SK-N-MC (cell line): ENCODE data around the gene BCAS1.
A peak's percentile ranks its signal among the peaks of the same experiment; 100 is the strongest.

Experiments used
- DNase-seq: peaks from one replicate; pipeline ENCODE4 v3.0.0-alpha.2; 2011; ENCODE audit warnings: low read depth, low spot score
- H3K27ac ChIP-seq: fragments of 200-600 bp; sonication (generic); 2 replicates; pipeline ENCODE4 v1.5.1; 2016; ENCODE audit warnings: mixed run types
- H3K36me3 ChIP-seq: fragments of 200-600 bp; sonication (generic); 2 replicates; pipeline ENCODE4 v1.6.1; 2017; ENCODE audit warnings: antibody characterized with exemption, low read length, mixed read lengths; ENCODE audit not compliant: insufficient read depth
- H3K4me3 ChIP-seq: fragments of 200-600 bp; sonication (generic); 2 replicates; pipeline ENCODE4 v1.5.1; 2016
- H3K9ac ChIP-seq: fragments of 200-600 bp; sonication (generic); 2 replicates; pipeline ENCODE4 v1.8.0; 2017; ENCODE audit warnings: mixed run types, mixed read lengths; ENCODE audit not compliant: insufficient read length
- H3K9me3 ChIP-seq: fragments of 200-600 bp; sonication (generic); 2 replicates; pipeline ENCODE4 v1.6.1; 2017; ENCODE audit warnings: low read depth, mild to moderate bottlenecking, antibody characterized with exemption, low read length, moderate library complexity, mixed read lengths
- EZH2 ChIP-seq: fragments of 200-600 bp; sonication (generic); IDR thresholded peaks from one replicate; pipeline ENCODE4 v1.6.1; 2017; ENCODE audit warnings: antibody characterized with exemption
- FOXP2 ChIP-seq: optimal IDR thresholded peaks from 2 replicates; pipeline ENCODE3; 2011; ENCODE audit warnings: mild to moderate bottlenecking, moderate library complexity; ENCODE audit not compliant: insufficient read depth; ENCODE audit errors: extremely low read length, control extremely low read depth
- POLR2AphosphoS5 ChIP-seq: IDR thresholded peaks from 2 replicates; pipeline ENCODE4 v1.6.1; 2012; ENCODE audit warnings: mild to moderate bottlenecking, low read depth, low read length, borderline replicate concordance

BCAS1 gene

DNA sequence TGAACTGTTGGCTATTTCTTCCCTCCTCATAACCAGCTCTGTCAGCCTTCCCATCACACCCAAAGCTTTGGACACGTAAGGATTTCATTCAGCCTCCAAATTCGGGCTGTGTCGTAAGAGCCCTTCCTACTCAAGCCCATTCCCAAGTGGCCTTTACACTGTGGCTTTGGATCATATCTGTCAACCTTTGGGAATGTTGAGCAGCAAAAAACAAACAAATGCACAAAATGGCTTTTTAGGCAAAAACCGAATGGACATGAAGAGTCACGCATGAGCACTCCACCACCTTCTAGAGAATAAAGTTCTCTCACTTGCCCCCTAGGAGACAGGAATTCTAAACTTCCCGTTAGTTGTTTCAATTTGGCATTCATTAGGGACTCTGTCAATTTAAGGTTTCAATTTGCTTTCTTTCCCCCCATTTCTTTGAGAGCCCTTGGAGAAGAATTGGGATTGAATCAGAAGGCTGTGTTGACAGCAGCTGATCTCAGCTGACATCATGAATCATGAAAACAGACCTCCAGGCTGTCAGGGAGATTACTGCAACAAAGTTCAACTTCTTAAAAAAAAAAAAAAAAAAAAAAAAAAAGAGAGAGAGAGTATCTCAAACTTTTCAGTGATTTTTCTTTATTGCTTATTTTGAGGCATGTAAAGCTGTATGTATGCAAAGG is 110.3 kb downstream of the BCAS1 start:
- Histone ChIP-seq H3K36me3 (no peaks in the 10 kb centered on the region), H3K9ac (peak overlapping the region; percentile 24), H3K9me3 (no peaks in the 10 kb centered on the region; the same call in 1 of the 2 replicates), H3K27ac (peak overlapping the region; percentile 95), H3K4me3 (peak overlapping the region; percentile 73)
- no peak for TF ChIP-seq POLR2AphosphoS5
- no peak for TF ChIP-seq EZH2
- TF ChIP-seq FOXP2: no peak
- no peak for DNase-seq

DNA sequence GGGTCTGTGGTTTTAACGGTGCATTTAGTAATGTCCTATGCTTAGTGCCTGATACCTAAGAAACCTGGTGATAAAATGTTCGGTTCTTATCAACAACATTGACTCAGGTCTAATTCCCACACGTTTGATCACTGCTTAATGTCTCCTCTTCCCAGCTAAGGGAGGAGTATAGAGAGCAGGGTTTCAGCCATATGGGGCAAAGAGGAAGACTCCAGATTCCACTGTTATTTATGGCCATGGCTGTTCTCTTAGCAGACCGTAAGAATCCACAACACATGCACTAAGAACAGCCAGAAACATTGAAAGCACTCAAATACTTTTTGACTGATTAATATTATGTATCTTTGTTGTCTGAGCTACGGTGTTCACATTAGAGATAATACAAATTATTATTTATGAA is 112.1 kb downstream of the BCAS1 start:
- no peak overlapping the region for H3K4me3 ChIP-seq
- H3K27ac ChIP-seq: no peak overlapping the region

DNA sequence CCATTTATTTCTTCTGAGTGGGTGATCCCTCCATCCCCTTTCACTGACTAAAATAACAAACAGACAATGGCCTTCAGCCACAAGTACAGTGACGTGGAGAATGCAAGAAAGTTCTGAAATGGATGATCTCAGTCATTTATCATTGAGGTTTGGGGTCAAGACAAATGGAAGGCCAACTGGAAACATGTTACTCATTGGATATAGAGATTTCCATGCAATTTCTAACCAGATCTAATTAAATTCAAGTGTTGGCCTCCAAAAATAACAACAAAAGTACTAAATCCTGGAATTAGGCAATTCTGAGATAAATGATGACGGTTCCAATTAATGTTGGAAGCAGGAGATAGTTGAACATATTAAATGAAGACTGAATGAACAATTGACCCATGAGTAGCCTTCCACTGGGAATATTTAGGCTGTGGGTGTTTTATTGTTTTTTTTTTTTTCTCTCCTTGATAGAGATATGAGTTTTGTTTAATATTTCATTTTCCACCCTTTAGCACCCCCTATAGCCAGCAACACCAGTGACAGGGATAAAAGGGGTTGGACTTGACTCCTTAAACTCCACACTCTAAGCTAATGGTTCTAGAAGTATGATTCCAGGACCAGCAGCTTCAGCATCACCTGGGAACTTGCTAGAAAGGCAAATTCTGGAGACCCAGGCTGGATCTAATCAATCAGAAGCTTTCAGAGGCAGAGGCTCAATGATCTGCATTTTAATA is 112.8 kb downstream of the BCAS1 start:
- no peak overlapping the region for H3K27ac ChIP-seq
- TF ChIP-seq POLR2AphosphoS5 (no peak), FOXP2 (no peak), EZH2 (no peak)
- DNase-seq: no peak
- peaks cover 2% of the 10 kb centered on the region; the same call in 1 of the 2 replicates for H3K9me3 ChIP-seq
- H3K4me3 ChIP-seq: no peak overlapping the region
- H3K9ac ChIP-seq: no peak overlapping the region
- no peaks in the 10 kb centered on the region for H3K36me3 ChIP-seq

More for the DNA sequence above, 112.1 kb downstream of the BCAS1 start:
- Histone ChIP-seq H3K9ac (no peak overlapping the region), H3K36me3 (no peaks in the 10 kb centered on the region), H3K9me3 (no peaks in the 10 kb centered on the region; the same call in 1 of the 2 replicates)
- TF ChIP-seq POLR2AphosphoS5 (no peak), FOXP2 (no peak), EZH2 (no peak)
- DNase-seq: no peak

- Histone ChIP-seq H3K36me3 (no peaks in the 10 kb centered on the region), H3K9ac (no peak overlapping the region), H3K9me3 (peaks cover 4% of the 10 kb centered on the region; the same call in 1 of the 2 replicates), H3K4me3 (no peak overlapping the region), H3K27ac (no peak overlapping the region)
- no peak for DNase-seq
- no peak for TF ChIP-seq FOXP2
- TF ChIP-seq EZH2: no peak
- TF ChIP-seq POLR2AphosphoS5: no peak
Observed at GRCh38 chr20:53956013-53956715, 114.2 kb downstream of the BCAS1 start.

DNA sequence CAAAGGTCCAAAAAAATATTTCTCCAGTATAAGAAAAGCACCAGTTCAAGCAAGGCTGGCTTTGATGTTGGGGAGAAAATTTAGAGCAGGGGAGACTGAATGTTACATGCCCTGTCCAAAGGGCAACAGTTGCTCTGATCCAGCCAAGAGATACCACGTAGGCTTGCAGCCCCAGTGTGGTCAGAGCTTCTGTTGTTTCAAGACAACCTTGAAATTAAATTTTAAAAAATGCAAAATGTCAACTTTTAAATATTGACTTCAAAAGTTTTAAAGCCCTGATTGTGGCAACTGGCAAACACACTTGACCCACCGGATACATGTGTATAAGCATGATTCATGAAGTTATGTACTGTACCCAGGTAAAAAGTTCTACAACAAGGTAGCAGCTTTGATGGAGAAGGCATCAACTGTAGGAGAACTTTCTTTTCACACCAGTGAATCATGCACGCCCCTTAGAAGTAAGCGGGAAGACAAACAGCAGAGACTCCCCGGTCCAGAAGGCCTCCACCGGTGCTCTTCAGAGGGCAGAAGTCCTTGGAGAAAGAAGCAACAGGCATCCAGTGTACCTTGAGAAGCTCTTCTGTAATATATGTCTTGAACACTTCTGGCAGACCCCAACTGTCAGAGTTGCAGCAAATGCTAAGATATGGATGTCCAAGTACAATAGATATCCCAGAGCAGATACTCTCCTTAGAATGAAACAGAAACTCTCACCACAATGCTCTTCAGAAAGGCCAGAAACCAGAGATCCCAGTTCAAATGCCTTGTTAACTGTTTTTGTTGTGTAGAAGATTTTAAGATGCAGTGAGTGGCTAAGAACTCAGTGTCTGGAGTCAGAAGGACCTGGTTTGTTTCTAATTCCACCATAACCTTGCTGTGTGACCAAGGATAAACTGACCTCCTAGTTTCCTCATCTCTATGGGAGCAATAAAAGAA is 115.4 kb downstream of the BCAS1 start:
- Histone ChIP-seq H3K36me3 (no peaks in the 10 kb centered on the region), H3K27ac (no peak overlapping the region), H3K9ac (no peak overlapping the region), H3K4me3 (no peak overlapping the region), H3K9me3 (peaks cover 4% of the 10 kb centered on the region; the same call in 1 of the 2 replicates)
- DNase-seq: no peak
- no peak for TF ChIP-seq FOXP2
- no peak for TF ChIP-seq POLR2AphosphoS5
- no peak for TF ChIP-seq EZH2

- no peak for TF ChIP-seq POLR2AphosphoS5
- TF ChIP-seq EZH2: no peak
- no peak for TF ChIP-seq FOXP2
- DNase-seq: no peak
- Histone ChIP-seq H3K9ac (no peak overlapping the region), H3K9me3 (peaks cover 4% of the 10 kb centered on the region; the same call in 1 of the 2 replicates), H3K27ac (no peak overlapping the region), H3K36me3 (no peaks in the 10 kb centered on the region), H3K4me3 (no peak overlapping the region)
Observed at GRCh38 chr20:53952528-53953096, 117.8 kb downstream of the BCAS1 start.

DNA sequence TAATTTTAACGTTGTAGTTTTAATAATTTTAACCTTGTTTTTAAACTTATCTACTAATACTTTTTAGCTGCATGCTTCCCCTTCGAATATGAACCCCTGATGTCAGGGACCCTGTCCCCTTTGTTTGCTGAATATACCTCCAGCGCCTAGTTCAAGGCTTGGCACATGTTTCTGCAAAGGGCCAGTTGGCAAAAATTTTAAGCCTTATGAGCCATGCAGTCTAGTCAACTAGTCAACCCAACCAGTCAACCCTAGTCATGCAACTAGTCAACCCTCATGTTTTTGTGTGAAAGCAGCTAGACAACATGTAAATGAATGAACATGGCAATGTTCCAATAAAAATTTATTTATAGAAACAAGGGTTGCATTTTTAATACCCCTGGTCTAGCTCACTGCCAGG is 119.8 kb downstream of the BCAS1 start:
- TF ChIP-seq FOXP2 (no peak), EZH2 (no peak), POLR2AphosphoS5 (no peak)
- H3K4me3 ChIP-seq: no peak overlapping the region
- no peaks in the 10 kb centered on the region for H3K36me3 ChIP-seq
- no peak overlapping the region for H3K27ac ChIP-seq
- peaks cover 4% of the 10 kb centered on the region; the same call in 1 of the 2 replicates for H3K9me3 ChIP-seq
- H3K9ac ChIP-seq: no peak overlapping the region
- no peak for DNase-seq
